ENCODE results near the gene CYTH1.
"Not testable (repeated sequence)": the region's sequence is repeated elsewhere in the genome, so short reads cannot be mapped to it uniquely, and the experiment has no call there.

CYTH1 gene

GRCh38 chr17:78674595-78675315 lies 107.3 kb downstream of the CYTH1 start:
- ChIA-PET POLR2A (no interaction called here), CTCF (interaction anchor here (0.5 to 0.9 kb wide), 2 partner anchors 8 to 9 kb away, joined by 4 to 5 read pairs; no protein-coding TSS in a partner anchor)
- TF ChIP-seq SUZ12 (IDR thresholded peaks at IDR 0.05) (no peak), SP1 (IDR thresholded peaks at IDR 0.05) (no peak), ZNF384 (IDR thresholded peaks at IDR 0.05) (no peak), PKNOX1 (IDR thresholded peaks at IDR 0.05) (no peak), BHLHE40 (IDR thresholded peaks at IDR 0.05; ENCODE audit: borderline replicate concordance) (no peak), NFRKB (IDR thresholded peaks at IDR 0.05) (no peak), L3MBTL2 (conservative IDR thresholded peaks at IDR 0.05) (no peak), HDGF (IDR thresholded peaks at IDR 0.05; ENCODE audit: borderline replicate concordance) (no peak), FOXK2 (IDR thresholded peaks at IDR 0.05) (no peak), ARNT (IDR thresholded peaks at IDR 0.05) (no peak), LEF1 (IDR thresholded peaks at IDR 0.05; ENCODE audit: borderline replicate concordance) (no peak), FOXM1 (IDR thresholded peaks at IDR 0.05; ENCODE audit: borderline replicate concordance) (no peak), TARDBP (IDR thresholded peaks at IDR 0.05) (no peak), ELF4 (IDR thresholded peaks at IDR 0.05) (no peak), FOXA1 (IDR thresholded peaks at IDR 0.05) (no peak), CTBP1 (IDR thresholded peaks at IDR 0.05; ENCODE audit: borderline replicate concordance) (no peak)
- no peak for DNase-seq (ENCODE audit: extremely low spot score)

- CTCF ChIA-PET: interaction anchor here (0.9 kb wide), 1 partner anchor 8 kb away, joined by 5 read pairs; no protein-coding TSS in a partner anchor
- POLR2A ChIA-PET: no interaction called here
- DNase-seq (ENCODE audit: extremely low spot score): no peak
- TF ChIP-seq HDGF (IDR thresholded peaks at IDR 0.05; ENCODE audit: borderline replicate concordance) (no peak), TARDBP (IDR thresholded peaks at IDR 0.05) (no peak), ZNF384 (IDR thresholded peaks at IDR 0.05) (no peak), FOXK2 (IDR thresholded peaks at IDR 0.05) (no peak), FOXM1 (IDR thresholded peaks at IDR 0.05; ENCODE audit: borderline replicate concordance) (no peak), L3MBTL2 (conservative IDR thresholded peaks at IDR 0.05) (no peak), LEF1 (IDR thresholded peaks at IDR 0.05; ENCODE audit: borderline replicate concordance) (no peak), SUZ12 (IDR thresholded peaks at IDR 0.05) (no peak)
Observed at GRCh38 chr17:78674156-78674555, 107.9 kb downstream of the CYTH1 start.

- POLR2A ChIA-PET: no interaction called here
- no peak for DNase-seq (ENCODE audit: extremely low spot score)
- TF ChIP-seq ARNT (IDR thresholded peaks at IDR 0.05): no peak
- CTCF ChIA-PET: no interaction called here
Observed at GRCh38 chr17:78673395-78673794, 108.7 kb downstream of the CYTH1 start.

GRCh38 chr17:78672871-78673371 lies 109.2 kb downstream of the CYTH1 start:
- DNase-seq (ENCODE audit: extremely low spot score): no peak
- CTCF ChIA-PET: no interaction called here
- POLR2A ChIA-PET: no interaction called here
- TF ChIP-seq HDGF (IDR thresholded peaks at IDR 0.05; ENCODE audit: borderline replicate concordance): no peak

- ChIA-PET CTCF (no interaction called here), POLR2A (no interaction called here)
- TF ChIP-seq HDGF (IDR thresholded peaks at IDR 0.05; ENCODE audit: borderline replicate concordance) (no peak), NFRKB (IDR thresholded peaks at IDR 0.05) (no peak), PKNOX1 (IDR thresholded peaks at IDR 0.05) (no peak), ELF4 (IDR thresholded peaks at IDR 0.05) (no peak), FOXK2 (IDR thresholded peaks at IDR 0.05) (no peak), SP1 (IDR thresholded peaks at IDR 0.05) (no peak), LEF1 (IDR thresholded peaks at IDR 0.05; ENCODE audit: borderline replicate concordance) (no peak)
- no peak for DNase-seq (ENCODE audit: extremely low spot score)
Observed at GRCh38 chr17:78672005-78672404, 110.1 kb downstream of the CYTH1 start.

GRCh38 chr17:78671726-78672001 lies 110.4 kb downstream of the CYTH1 start:
- POLR2A ChIA-PET; DNase-seq (ENCODE audit: extremely low spot score); CTCF ChIA-PET: not testable (repeated sequence)

- TF ChIP-seq LEF1 (IDR thresholded peaks at IDR 0.05; ENCODE audit: borderline replicate concordance): no peak
- TF ChIP-seq BHLHE40 (IDR thresholded peaks at IDR 0.05; ENCODE audit: borderline replicate concordance): no peak
- no peak for TF ChIP-seq CTBP1 (IDR thresholded peaks at IDR 0.05; ENCODE audit: borderline replicate concordance)
- no peak for TF ChIP-seq ZNF384 (IDR thresholded peaks at IDR 0.05)
- TF ChIP-seq FOXA1 (IDR thresholded peaks at IDR 0.05): no peak
- TF ChIP-seq TARDBP (IDR thresholded peaks at IDR 0.05): no peak
- no peak for TF ChIP-seq NFRKB (IDR thresholded peaks at IDR 0.05)
- TF ChIP-seq SP1 (IDR thresholded peaks at IDR 0.05): no peak
- TF ChIP-seq PKNOX1 (IDR thresholded peaks at IDR 0.05): no peak
- no peak for TF ChIP-seq ELF4 (IDR thresholded peaks at IDR 0.05)
- no peak for TF ChIP-seq L3MBTL2 (conservative IDR thresholded peaks at IDR 0.05)
- TF ChIP-seq FOXM1 (IDR thresholded peaks at IDR 0.05; ENCODE audit: borderline replicate concordance): no peak
- TF ChIP-seq SUZ12 (IDR thresholded peaks at IDR 0.05): no peak
- TF ChIP-seq HDGF (IDR thresholded peaks at IDR 0.05; ENCODE audit: borderline replicate concordance): no peak
- no peak for TF ChIP-seq ARNT (IDR thresholded peaks at IDR 0.05)
- no peak for TF ChIP-seq FOXK2 (IDR thresholded peaks at IDR 0.05)
- ChIA-PET POLR2A (interaction anchor here (1.3 kb wide), 1 partner anchor 18 kb away, joined by 3 read pairs; no protein-coding TSS in a partner anchor), CTCF (interaction anchor here (0.6 kb wide), 1 partner anchor 348 kb away, joined by 4 read pairs; no protein-coding TSS in a partner anchor)
- no peak for DNase-seq (ENCODE audit: extremely low spot score)
Observed at GRCh38 chr17:78670850-78671725, 111.0 kb downstream of the CYTH1 start.

All from HEK293T (cell line).